ENCODE data around the gene PCSK5.

PCSK5 gene

GRCh38 chr9:76227156-76227555 lies 336.7 kb downstream of the PCSK5 start:
- no peak for TF ChIP-seq CTCF (IDR thresholded peaks at IDR 0.05; ENCODE audit: insufficient read depth, low read depth, low read length, missing control alignments)
- H3K4me3 ChIP-seq (ENCODE audit: low read depth, low read length) = no peak overlapping the region
- DNase-seq (ENCODE audit: low read depth) = no peak

GRCh38 chr9:76231001-76231400 lies 340.5 kb downstream of the PCSK5 start:
- TF ChIP-seq CTCF (IDR thresholded peaks at IDR 0.05; ENCODE audit: insufficient read depth, low read depth, low read length, missing control alignments) = no peak
- DNase-seq (ENCODE audit: low read depth) = no peak
- no peak overlapping the region for H3K4me3 ChIP-seq (ENCODE audit: low read depth, low read length)

- H3K4me3 ChIP-seq (ENCODE audit: low read depth, low read length) = no peak overlapping the region
- DNase-seq (ENCODE audit: low read depth) = no peak
- TF ChIP-seq CTCF (IDR thresholded peaks at IDR 0.05; ENCODE audit: insufficient read depth, low read depth, low read length, missing control alignments) = no peak
Measured at GRCh38 chr9:76232861-76233489, 342.5 kb downstream of the PCSK5 start.

- no peak for TF ChIP-seq CTCF (IDR thresholded peaks at IDR 0.05; ENCODE audit: insufficient read depth, low read depth, low read length, missing control alignments)
Measured at GRCh38 chr9:76240578-76240977, 350.1 kb downstream of the PCSK5 start.

GRCh38 chr9:76245518-76245917 lies 355.0 kb downstream of the PCSK5 start:
- TF ChIP-seq CTCF (IDR thresholded peaks at IDR 0.05; ENCODE audit: insufficient read depth, low read depth, low read length, missing control alignments) = no peak
- H3K4me3 ChIP-seq (ENCODE audit: low read depth, low read length) = no peak overlapping the region
- no peak for DNase-seq (ENCODE audit: low read depth)

More at GRCh38 chr9:76240578-76240977, 350.1 kb downstream of the PCSK5 start:
- no peak overlapping the region for H3K4me3 ChIP-seq (ENCODE audit: low read depth, low read length)
- DNase-seq (ENCODE audit: low read depth) = no peak

- no peak for TF ChIP-seq CTCF (IDR thresholded peaks at IDR 0.05; ENCODE audit: insufficient read depth, low read depth, low read length, missing control alignments)
- no peak for DNase-seq (ENCODE audit: low read depth)
Measured at GRCh38 chr9:76246680-76247079, 356.2 kb downstream of the PCSK5 start.

GRCh38 chr9:76247426-76247825 lies 357.0 kb downstream of the PCSK5 start:
- no peak overlapping the region for H3K4me3 ChIP-seq (ENCODE audit: low read depth, low read length)
- no peak for TF ChIP-seq CTCF (IDR thresholded peaks at IDR 0.05; ENCODE audit: insufficient read depth, low read depth, low read length, missing control alignments)
- DNase-seq (ENCODE audit: low read depth) = no peak

More at GRCh38 chr9:76246680-76247079, 356.2 kb downstream of the PCSK5 start:
- no peak overlapping the region for H3K4me3 ChIP-seq (ENCODE audit: low read depth, low read length)

All from GM12865 (cell line).